WTC11 (cell line): Measurements from ENCODE around the gene OVCA2. TPM values are rescaled to one million over a fixed set of nuclear protein-coding genes. Genes with fewer than 3 reads are reported as not detected.
A peak's percentile ranks its signal among the peaks of the same experiment; 100 is the strongest.

ENCODE experiments used
- ATAC-seq: fragments of 200-7000 bp; cut with Tn5 transposase; 2 replicates; pipeline ENCODE4 v1.10.0; 2021; ENCODE audit warnings: mild to moderate bottlenecking, moderate library complexity
- CTCF ChIA-PET: fragments of 300-600 bp; sonication (Branson Sonifier 250); formaldehyde crosslinking; loops from one replicate; lab custom pipeline; 2021; ENCODE audit warnings: antibody characterized with exemption; lab: Charles Lee
- POLR2A ChIA-PET: fragments of 350-600 bp; sonication (Branson Sonifier 250); formaldehyde crosslinking; loops from one replicate; lab custom pipeline; 2021; ENCODE audit warnings: antibody characterized with exemption; lab: Charles Lee
- DNase-seq: peaks from one replicate; pipeline ENCODE4 v3.0.0; 2021; ENCODE audit warnings: low spot score
- H3K27ac Mint-ChIP-seq: 2 replicates; pipeline ENCODE4 v1.8.0; 2021; ENCODE audit warnings: mixed read lengths
- H3K27me3 Mint-ChIP-seq: 2 replicates; pipeline ENCODE4 v1.8.0; 2021; ENCODE audit warnings: low read depth, mild to moderate bottlenecking, moderate library complexity, mixed read lengths
- H3K36me3 Mint-ChIP-seq: 2 replicates; pipeline ENCODE4 v1.8.0; 2021; ENCODE audit warnings: mixed read lengths
- H3K4me1 Mint-ChIP-seq: 2 replicates; pipeline ENCODE4 v1.8.0; 2022; ENCODE audit warnings: mixed read lengths
- H3K4me3 Mint-ChIP-seq: 2 replicates; pipeline ENCODE4 v1.8.0; 2021; ENCODE audit warnings: mild to moderate bottlenecking, moderate library complexity, mixed read lengths
- H3K9me3 Mint-ChIP-seq: 2 replicates; pipeline ENCODE4 v1.8.0; 2021; ENCODE audit warnings: mixed read lengths
- CREB1 ChIP-seq: sonication (generic); formaldehyde crosslinking; IDR thresholded peaks from 2 replicates; pipeline ENCODE4 v1.8.0; 2023; ENCODE audit warnings: mild to moderate bottlenecking, missing genetic modification reagents
- CREM ChIP-seq: sonication (generic); formaldehyde crosslinking; IDR thresholded peaks from 2 replicates; pipeline ENCODE4 v1.8.1; 2022; ENCODE audit warnings: mild to moderate bottlenecking, missing genetic modification reagents, moderate library complexity
- ELF4 ChIP-seq: sonication (generic); formaldehyde crosslinking; IDR thresholded peaks from 2 replicates; pipeline ENCODE4 v1.8.1; 2022; ENCODE audit warnings: low read depth, mild to moderate bottlenecking, moderate library complexity, missing genetic modification reagents
- ESRRA ChIP-seq: sonication (generic); formaldehyde crosslinking; IDR thresholded peaks from 2 replicates; pipeline ENCODE4 v1.8.1; 2022; ENCODE audit warnings: mild to moderate bottlenecking, missing genetic modification reagents, borderline replicate concordance
- ETV6 ChIP-seq: sonication (generic); formaldehyde crosslinking; IDR thresholded peaks from 2 replicates; pipeline ENCODE4 v1.8.1; 2022; ENCODE audit warnings: mild to moderate bottlenecking, missing genetic modification reagents
- FOXK1 ChIP-seq: sonication (generic); formaldehyde crosslinking; IDR thresholded peaks from 2 replicates; pipeline ENCODE4 v1.8.0; 2022; ENCODE audit warnings: mild to moderate bottlenecking, moderate library complexity, missing genetic modification reagents
- FOXP4 ChIP-seq: sonication (generic); formaldehyde crosslinking; IDR thresholded peaks from 2 replicates; pipeline ENCODE4 v1.8.0; 2022; ENCODE audit warnings: mild to moderate bottlenecking, missing genetic modification reagents
- GABPB1 ChIP-seq: sonication (generic); formaldehyde crosslinking; IDR thresholded peaks from 2 replicates; pipeline ENCODE4 v1.8.1; 2023; ENCODE audit warnings: mild to moderate bottlenecking, missing genetic modification reagents
- GTF2I ChIP-seq: fragments of 250-450 bp; sonication (Bioruptor Pico); conservative IDR thresholded peaks from 2 replicates; pipeline ENCODE4 v1.4.0; 2021; ENCODE audit warnings: mild to moderate bottlenecking
- HMGXB4 ChIP-seq: sonication (generic); formaldehyde crosslinking; IDR thresholded peaks from 2 replicates; pipeline ENCODE4 v1.8.1; 2023; ENCODE audit warnings: mild to moderate bottlenecking, moderate library complexity, missing genetic modification reagents
- MAX ChIP-seq: sonication (generic); formaldehyde crosslinking; IDR thresholded peaks from 2 replicates; pipeline ENCODE4 v1.8.0; 2022; ENCODE audit warnings: mild to moderate bottlenecking, missing genetic modification reagents
- MYBL2 ChIP-seq: sonication (generic); formaldehyde crosslinking; IDR thresholded peaks from 2 replicates; pipeline ENCODE4 v1.8.1; 2023; ENCODE audit warnings: mild to moderate bottlenecking, moderate library complexity, missing genetic modification reagents
- RELA ChIP-seq: sonication (generic); formaldehyde crosslinking; IDR thresholded peaks from 2 replicates; pipeline ENCODE4 v1.8.1; 2022; ENCODE audit warnings: missing genetic modification reagents, mild to moderate bottlenecking, borderline replicate concordance
- SMAD3 ChIP-seq: sonication (generic); formaldehyde crosslinking; IDR thresholded peaks from 2 replicates; pipeline ENCODE4 v1.8.0; 2022; ENCODE audit warnings: missing genetic modification reagents, mild to moderate bottlenecking, borderline replicate concordance
- SMAD4 ChIP-seq: sonication (generic); formaldehyde crosslinking; IDR thresholded peaks from 2 replicates; pipeline ENCODE4 v1.8.0; 2022; ENCODE audit warnings: mild to moderate bottlenecking, missing genetic modification reagents
- SOX15 ChIP-seq: fragments of 250-450 bp; sonication (Bioruptor Pico); IDR thresholded peaks from 2 replicates; pipeline ENCODE4 v1.9.0; 2021; ENCODE audit warnings: mild to moderate bottlenecking
- TCF7 ChIP-seq: sonication (generic); formaldehyde crosslinking; IDR thresholded peaks from 2 replicates; pipeline ENCODE4 v1.8.0; 2022; ENCODE audit warnings: mild to moderate bottlenecking, low read depth, missing genetic modification reagents, moderate library complexity
- TEAD1 ChIP-seq: sonication (generic); formaldehyde crosslinking; IDR thresholded peaks from 2 replicates; pipeline ENCODE4 v1.8.0; 2022; ENCODE audit warnings: mild to moderate bottlenecking, missing genetic modification reagents
- ZBTB21 ChIP-seq: sonication (generic); formaldehyde crosslinking; IDR thresholded peaks from 2 replicates; pipeline ENCODE4 v1.8.1; 2023; ENCODE audit warnings: mild to moderate bottlenecking, missing genetic modification reagents, borderline replicate concordance
- ZNF219 ChIP-seq: sonication (generic); formaldehyde crosslinking; IDR thresholded peaks from 2 replicates; pipeline ENCODE4 v1.8.0; 2023; ENCODE audit warnings: missing genetic modification reagents, mild to moderate bottlenecking, borderline replicate concordance
- ZNF232 ChIP-seq: sonication (generic); formaldehyde crosslinking; IDR thresholded peaks from 2 replicates; pipeline ENCODE4 v1.8.0; 2022; ENCODE audit warnings: mild to moderate bottlenecking, missing genetic modification reagents
- ZNF416 ChIP-seq: fragments of 250-450 bp; sonication (Bioruptor Pico); IDR thresholded peaks from 2 replicates; pipeline ENCODE4 v1.9.0; 2021; ENCODE audit warnings: mild to moderate bottlenecking, inconsistent platforms
- ZNF671 ChIP-seq: fragments of 250-450 bp; sonication (Bioruptor Pico); IDR thresholded peaks from 2 replicates; pipeline ENCODE4 v1.8.0; 2021; ENCODE audit warnings: mild to moderate bottlenecking
- total RNA-seq: library from RNA; stranded (reverse); gene quantifications from 3 replicates; pipeline ENCODE4 v1.2.3, GENCODE V29; 2021
- TF ChIP-seq, protein P1 (sequence below): sonication (generic); formaldehyde crosslinking; IDR thresholded peaks from 2 replicates; pipeline ENCODE4 v1.8.0; 2022; ENCODE audit warnings: mild to moderate bottlenecking, missing genetic modification reagents
- TF ChIP-seq, protein P2 (sequence below): sonication (generic); formaldehyde crosslinking; IDR thresholded peaks from 2 replicates; pipeline ENCODE4 v1.8.1; 2023; ENCODE audit warnings: mild to moderate bottlenecking, missing genetic modification reagents

Gene OVCA2
- total RNA-seq, 1 experiment from 2014 or later = 23.5 TPM

DNA sequence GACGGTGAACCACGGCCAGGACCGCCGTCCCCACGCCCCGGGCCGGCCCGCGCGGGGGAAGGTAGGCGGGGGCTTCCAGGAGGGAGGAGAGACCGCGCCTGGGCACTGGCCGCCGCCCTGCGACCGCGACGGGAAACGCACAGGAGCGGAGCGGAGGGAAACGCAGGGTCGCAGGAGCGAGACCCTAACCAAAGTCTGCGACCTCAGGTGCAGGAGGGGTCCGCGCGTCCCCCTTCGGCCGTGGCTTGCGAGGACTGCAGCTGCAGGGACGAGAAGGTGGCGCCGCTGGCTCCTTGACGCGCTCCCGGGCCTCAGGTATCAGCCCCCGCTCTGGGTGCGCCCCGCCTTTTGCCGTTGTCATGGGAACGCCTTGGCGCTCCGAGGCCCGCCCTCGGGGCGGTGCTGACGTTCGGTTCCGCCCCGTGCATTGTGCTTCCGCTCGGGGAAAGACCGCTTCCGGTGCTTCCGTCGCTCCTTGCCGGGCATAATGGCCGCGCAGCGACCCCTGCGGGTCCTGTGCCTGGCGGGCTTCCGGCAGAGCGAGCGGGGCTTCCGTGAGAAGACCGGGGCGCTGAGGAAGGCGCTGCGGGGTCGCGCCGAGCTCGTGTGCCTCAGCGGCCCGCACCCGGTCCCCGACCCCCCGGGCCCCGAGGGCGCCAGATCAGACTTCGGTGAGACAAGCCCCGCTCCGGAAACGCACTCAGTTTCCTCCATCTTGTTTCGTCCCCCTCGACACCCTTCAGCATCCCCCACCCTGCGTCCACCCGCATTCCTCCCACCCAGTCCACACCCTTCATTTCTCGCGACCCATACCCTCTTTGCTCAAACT, at the start of gene OVCA2 (continued):
- TF ChIP-seq ZNF232 (CRISPR knock-in tag) (peak; percentile 33; the same call in 1 of the 2 replicates), GTF2I (CRISPR knock-in tag) (no peak), FOXK1 (CRISPR knock-in tag) (peak; percentile 67; the same call in 1 of the 2 replicates), ZNF219 (CRISPR knock-in tag) (no peak), ZBTB21 (CRISPR knock-in tag) (peak; percentile 57; the same call in 1 of the 2 replicates), FOXP4 (CRISPR knock-in tag) (peak; percentile 78; the same call in 1 of the 2 replicates), HMGXB4 (CRISPR knock-in tag) (peak; percentile 68; the same call in 1 of the 2 replicates), ETV6 (CRISPR knock-in tag) (0 out of 2 replicates have a peak, but pooled peaks have one; percentile 39), SMAD3 (CRISPR knock-in tag) (0 out of 2 replicates have a peak, but pooled peaks have one; percentile 51), MAX (CRISPR knock-in tag) (peak; percentile 82)
- TF ChIP-seq, protein P1, sequence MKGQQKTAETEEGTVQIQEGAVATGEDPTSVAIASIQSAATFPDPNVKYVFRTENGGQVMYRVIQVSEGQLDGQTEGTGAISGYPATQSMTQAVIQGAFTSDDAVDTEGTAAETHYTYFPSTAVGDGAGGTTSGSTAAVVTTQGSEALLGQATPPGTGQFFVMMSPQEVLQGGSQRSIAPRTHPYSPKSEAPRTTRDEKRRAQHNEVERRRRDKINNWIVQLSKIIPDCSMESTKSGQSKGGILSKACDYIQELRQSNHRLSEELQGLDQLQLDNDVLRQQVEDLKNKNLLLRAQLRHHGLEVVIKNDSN (CRISPR knock-in tag) = 0 out of 2 replicates have a peak, but pooled peaks have one; percentile 18

GRCh38 chr17:1992541-1992940, 49.3 kb upstream of the OVCA2 start:
- Mint-ChIP-seq H3K4me3 (no peak overlapping the region), H3K27me3 (peaks cover 13% of the 10 kb centered on the region)
- DNase-seq = no peak
- TF ChIP-seq CREM (CRISPR knock-in tag) (no peak), ZNF671 (CRISPR knock-in tag) (no peak), TCF7 (CRISPR knock-in tag) (no peak), ZNF416 (CRISPR knock-in tag) (no peak), ESRRA (CRISPR knock-in tag) (no peak), FOXK1 (CRISPR knock-in tag) (no peak), TEAD1 (CRISPR knock-in tag) (no peak), CREB1 (CRISPR knock-in tag) (no peak), SMAD4 (CRISPR knock-in tag) (no peak), SOX15 (CRISPR knock-in tag) (no peak), GABPB1 (CRISPR knock-in tag) (no peak), ELF4 (no peak), MYBL2 (CRISPR knock-in tag) (no peak), RELA (CRISPR knock-in tag) (no peak), FOXP4 (CRISPR knock-in tag) (no peak)
- TF ChIP-seq, protein P2, sequence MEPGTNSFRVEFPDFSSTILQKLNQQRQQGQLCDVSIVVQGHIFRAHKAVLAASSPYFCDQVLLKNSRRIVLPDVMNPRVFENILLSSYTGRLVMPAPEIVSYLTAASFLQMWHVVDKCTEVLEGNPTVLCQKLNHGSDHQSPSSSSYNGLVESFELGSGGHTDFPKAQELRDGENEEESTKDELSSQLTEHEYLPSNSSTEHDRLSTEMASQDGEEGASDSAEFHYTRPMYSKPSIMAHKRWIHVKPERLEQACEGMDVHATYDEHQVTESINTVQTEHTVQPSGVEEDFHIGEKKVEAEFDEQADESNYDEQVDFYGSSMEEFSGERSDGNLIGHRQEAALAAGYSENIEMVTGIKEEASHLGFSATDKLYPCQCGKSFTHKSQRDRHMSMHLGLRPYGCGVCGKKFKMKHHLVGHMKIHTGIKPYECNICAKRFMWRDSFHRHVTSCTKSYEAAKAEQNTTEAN (CRISPR knock-in tag) = no peak
- TF ChIP-seq, all 79 proteins: peak for 0
- H3K4me1 Mint-ChIP-seq = peaks cover 22% of the 10 kb centered on the region
- POLR2A ChIA-PET = no interaction called here
- no peak for ATAC-seq
- CTCF ChIA-PET = interaction anchor here (0.7 kb wide), 1 partner anchor 16 kb away, joined by 3 read pairs; no protein-coding TSS in a partner anchor
- H3K36me3 Mint-ChIP-seq = no peaks in the 10 kb centered on the region
- no peaks in the 10 kb centered on the region for H3K9me3 Mint-ChIP-seq
- H3K27ac Mint-ChIP-seq = no peak overlapping the region
